ENCODE results near the gene LRP1-AS. TPM values are rescaled to one million over a fixed set of nuclear protein-coding genes. Genes with fewer than 3 reads are reported as not detected.

Gene LRP1-AS
- total RNA-seq, 1 experiment from 2014 or later: not detected

DNA sequence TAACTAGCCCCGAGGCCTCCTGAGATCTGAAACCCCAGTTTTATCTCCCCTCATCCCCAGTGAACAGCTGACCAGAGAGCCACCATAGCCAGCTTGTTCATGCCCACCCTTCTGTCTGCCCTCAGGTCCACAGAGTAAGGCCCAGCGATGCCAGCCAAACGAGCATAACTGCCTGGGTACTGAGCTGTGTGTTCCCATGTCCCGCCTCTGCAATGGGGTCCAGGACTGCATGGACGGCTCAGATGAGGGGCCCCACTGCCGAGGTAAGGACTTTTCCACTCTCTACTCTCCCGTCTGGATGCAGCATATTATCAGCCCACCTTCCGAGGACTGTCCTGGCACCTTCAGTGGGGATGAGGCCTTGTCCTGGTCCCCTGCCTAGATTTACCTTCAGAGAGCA lies 6.2 kb downstream of the LRP1-AS start:
- no peak overlapping the region for H3K4me3 Mint-ChIP-seq (ENCODE audit: unreplicated experiment)
- H3K36me3 Mint-ChIP-seq (ENCODE audit: insufficient read depth, unreplicated experiment): peaks cover 27% of the 10 kb centered on the region
- TF ChIP-seq, protein P1, sequence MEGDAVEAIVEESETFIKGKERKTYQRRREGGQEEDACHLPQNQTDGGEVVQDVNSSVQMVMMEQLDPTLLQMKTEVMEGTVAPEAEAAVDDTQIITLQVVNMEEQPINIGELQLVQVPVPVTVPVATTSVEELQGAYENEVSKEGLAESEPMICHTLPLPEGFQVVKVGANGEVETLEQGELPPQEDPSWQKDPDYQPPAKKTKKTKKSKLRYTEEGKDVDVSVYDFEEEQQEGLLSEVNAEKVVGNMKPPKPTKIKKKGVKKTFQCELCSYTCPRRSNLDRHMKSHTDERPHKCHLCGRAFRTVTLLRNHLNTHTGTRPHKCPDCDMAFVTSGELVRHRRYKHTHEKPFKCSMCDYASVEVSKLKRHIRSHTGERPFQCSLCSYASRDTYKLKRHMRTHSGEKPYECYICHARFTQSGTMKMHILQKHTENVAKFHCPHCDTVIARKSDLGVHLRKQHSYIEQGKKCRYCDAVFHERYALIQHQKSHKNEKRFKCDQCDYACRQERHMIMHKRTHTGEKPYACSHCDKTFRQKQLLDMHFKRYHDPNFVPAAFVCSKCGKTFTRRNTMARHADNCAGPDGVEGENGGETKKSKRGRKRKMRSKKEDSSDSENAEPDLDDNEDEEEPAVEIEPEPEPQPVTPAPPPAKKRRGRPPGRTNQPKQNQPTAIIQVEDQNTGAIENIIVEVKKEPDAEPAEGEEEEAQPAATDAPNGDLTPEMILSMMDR (IDR thresholded peaks at IDR 0.05; ENCODE audit: unreplicated experiment): no peak
- CTCF ChIA-PET: interaction anchor here (0.8 to 1.4 kb wide), 2 partner anchors 34 to 80 kb away, joined by 3 to 4 read pairs; no protein-coding TSS in a partner anchor
- H3K27me3 Mint-ChIP-seq (ENCODE audit: insufficient read depth, unreplicated experiment): no peaks in the 10 kb centered on the region
- no peaks in the 10 kb centered on the region for H3K9me3 Mint-ChIP-seq (ENCODE audit: unreplicated experiment)
- peaks cover 6% of the 10 kb centered on the region for H3K4me1 Mint-ChIP-seq (ENCODE audit: insufficient read depth, unreplicated experiment)
- intact Hi-C loops (cut with micrococcal nuclease): no loop called here
- DNase-seq (ENCODE audit: unreplicated experiment): no peak
- BruUV-seq (replicated peaks): no TSS peak
- no peak overlapping the region for H3K27ac Mint-ChIP-seq (ENCODE audit: low read depth, unreplicated experiment)
- POLR2A ChIA-PET: interaction anchor here (0.7 kb wide), 1 partner anchor 14 kb away, joined by 3 read pairs; no protein-coding TSS in a partner anchor

DNA sequence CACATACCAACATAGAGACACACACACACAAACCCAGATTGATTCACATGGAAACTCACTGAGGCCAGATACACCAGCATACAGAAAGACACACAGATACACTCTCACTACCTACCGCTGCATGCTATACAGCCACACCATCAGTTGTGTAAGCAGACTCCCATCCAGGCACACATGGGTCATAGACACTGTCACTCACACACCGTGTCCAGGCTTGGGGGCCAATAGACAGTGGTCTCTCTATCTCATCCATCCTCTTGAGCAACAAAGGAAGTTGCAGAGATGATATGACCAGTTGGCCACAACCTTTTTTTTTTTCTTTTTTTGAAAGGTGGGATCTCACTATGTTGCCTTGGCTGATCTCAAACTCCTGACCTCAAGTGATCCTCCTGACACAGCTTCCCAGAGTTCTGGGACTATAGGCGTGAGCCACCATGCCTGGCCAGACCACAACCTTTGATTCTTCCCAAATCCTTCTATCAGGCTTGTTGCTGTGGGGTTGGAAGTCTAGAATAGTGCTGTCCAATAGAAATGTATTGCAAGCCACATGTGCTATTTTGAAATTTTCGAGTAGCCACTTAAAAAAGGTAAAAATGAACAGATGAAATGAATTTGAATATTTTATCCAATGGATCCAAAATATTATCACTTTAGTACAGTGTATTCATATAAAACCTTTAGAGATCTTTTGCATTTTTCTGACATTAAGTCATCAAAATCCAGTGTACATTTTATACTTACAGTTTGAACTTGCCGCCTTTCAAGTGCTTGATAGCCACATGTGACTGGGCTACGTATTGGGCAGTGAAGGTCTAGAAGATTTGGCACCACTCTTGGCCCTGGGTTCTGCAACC lies 7.4 kb downstream of the LRP1-AS start:
- Mint-ChIP-seq H3K4me3 (ENCODE audit: unreplicated experiment) (no peak overlapping the region), H3K4me1 (ENCODE audit: insufficient read depth, unreplicated experiment) (peaks cover 6% of the 10 kb centered on the region), H3K9me3 (ENCODE audit: unreplicated experiment) (no peaks in the 10 kb centered on the region), H3K27ac (ENCODE audit: low read depth, unreplicated experiment) (no peak overlapping the region), H3K36me3 (ENCODE audit: insufficient read depth, unreplicated experiment) (peaks cover 24% of the 10 kb centered on the region), H3K27me3 (ENCODE audit: insufficient read depth, unreplicated experiment) (no peaks in the 10 kb centered on the region)
- BruUV-seq (replicated peaks): no TSS peak
- intact Hi-C loops (cut with micrococcal nuclease): no loop called here
- ChIA-PET CTCF (interaction anchor here (0.8 to 1.4 kb wide), 3 partner anchors 35 to 131 kb away, joined by 3 to 4 read pairs (median 3); no protein-coding TSS in a partner anchor), POLR2A (no interaction called here)
- TF ChIP-seq, protein P1 (IDR thresholded peaks at IDR 0.05; ENCODE audit: unreplicated experiment): no peak
- no peak for DNase-seq (ENCODE audit: unreplicated experiment)

DNA sequence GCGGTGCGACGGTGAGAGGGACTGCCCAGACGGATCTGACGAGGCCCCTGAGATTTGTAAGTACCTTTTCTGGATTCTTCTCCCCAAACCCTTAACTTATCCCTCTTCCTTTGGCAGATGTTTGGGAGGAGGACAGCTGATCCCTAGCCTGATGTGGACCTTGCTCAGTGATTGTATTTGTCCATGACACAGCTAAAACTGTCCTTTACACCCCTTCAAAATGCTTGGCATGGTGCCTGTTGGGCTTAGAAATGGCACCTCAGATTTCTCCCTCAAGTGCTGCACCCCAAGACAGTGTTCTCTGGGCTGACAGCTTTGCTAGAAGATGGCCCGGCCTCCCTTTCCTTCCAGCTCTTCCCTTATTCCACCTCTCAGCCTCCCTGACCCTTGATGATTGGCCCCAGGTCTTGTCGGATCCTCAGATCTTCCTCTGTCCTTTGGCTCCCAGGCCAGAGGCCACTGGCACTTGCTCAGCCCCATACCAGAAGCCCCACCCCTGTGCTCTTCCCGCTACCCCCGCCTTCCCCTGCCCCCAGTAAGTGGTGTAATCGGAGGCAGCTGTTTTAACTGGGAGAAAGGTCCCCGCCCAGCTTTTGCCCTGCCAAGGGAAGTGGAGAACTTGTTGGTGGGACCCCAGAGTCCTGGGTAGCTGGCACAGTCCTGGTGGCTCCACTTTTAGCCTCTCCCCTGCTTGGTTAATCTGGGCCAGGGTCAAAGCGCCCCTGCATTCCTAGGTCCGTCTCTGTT lies 8.7 kb downstream of the LRP1-AS start:
- Mint-ChIP-seq H3K27ac (ENCODE audit: low read depth, unreplicated experiment) (no peak overlapping the region), H3K4me3 (ENCODE audit: unreplicated experiment) (no peak overlapping the region), H3K27me3 (ENCODE audit: insufficient read depth, unreplicated experiment) (no peaks in the 10 kb centered on the region), H3K36me3 (ENCODE audit: insufficient read depth, unreplicated experiment) (peaks cover 17% of the 10 kb centered on the region), H3K9me3 (ENCODE audit: unreplicated experiment) (no peaks in the 10 kb centered on the region), H3K4me1 (ENCODE audit: insufficient read depth, unreplicated experiment) (peaks cover 14% of the 10 kb centered on the region)
- no TSS peak for BruUV-seq (replicated peaks)
- TF ChIP-seq, protein P1 (IDR thresholded peaks at IDR 0.05; ENCODE audit: unreplicated experiment): no peak
- intact Hi-C loops (cut with micrococcal nuclease): no loop called here
- ChIA-PET CTCF (no interaction called here), POLR2A (no interaction called here)
- peak; percentile 51 for DNase-seq (ENCODE audit: unreplicated experiment)

Data from MCF 10A (cell line).